Inferior parietal cortex (tissue), 1 donor: ENCODE measurements around the gene NPM3.

Experiments
- DNase-seq: peaks from one replicate; pipeline ENCODE4 v3.0.0-alpha.2; 2016; ENCODE audit errors: extremely low spot score

NPM3 gene

DNA sequence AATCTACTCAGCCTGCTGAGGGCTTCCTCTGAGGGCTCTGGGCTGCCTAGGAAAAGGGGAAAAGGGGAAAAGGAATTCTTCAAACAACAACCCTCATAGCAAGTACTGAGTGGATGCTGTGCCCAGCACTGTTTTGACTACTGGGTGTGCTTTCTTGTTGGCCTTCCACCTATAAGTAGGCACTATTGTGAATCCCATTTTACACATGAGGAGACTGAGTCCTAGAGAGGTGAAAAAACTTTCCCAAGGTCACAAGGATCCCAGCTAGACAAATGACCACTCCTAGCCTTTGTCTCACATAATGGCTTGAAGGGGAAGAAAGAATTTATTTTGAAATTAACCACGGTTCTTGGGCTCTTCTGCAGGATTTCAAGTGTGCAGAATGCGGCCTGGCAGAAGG lies 24.4 kb downstream of the NPM3 start:
- DNase-seq, result no peak

DNA sequence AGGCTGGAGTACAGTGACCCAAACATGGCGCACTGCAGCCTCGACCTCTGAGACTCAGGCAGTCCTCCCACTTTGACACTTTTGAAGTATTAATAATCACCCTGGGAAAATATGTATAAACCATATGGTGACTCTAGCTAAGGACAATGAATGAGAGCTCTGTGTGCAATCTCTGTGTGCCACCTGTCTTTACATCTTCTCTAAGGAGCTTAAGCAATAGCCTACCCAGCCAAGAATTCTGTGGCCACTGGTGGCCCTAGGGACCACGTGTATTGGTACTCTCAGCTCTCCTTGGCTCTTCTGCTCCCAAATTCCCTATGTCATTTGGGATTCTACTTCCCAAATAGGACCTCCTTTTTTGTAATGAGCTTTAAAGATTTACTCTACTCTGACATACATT lies 31.0 kb downstream of the NPM3 start:
- DNase-seq, result no peak

DNA sequence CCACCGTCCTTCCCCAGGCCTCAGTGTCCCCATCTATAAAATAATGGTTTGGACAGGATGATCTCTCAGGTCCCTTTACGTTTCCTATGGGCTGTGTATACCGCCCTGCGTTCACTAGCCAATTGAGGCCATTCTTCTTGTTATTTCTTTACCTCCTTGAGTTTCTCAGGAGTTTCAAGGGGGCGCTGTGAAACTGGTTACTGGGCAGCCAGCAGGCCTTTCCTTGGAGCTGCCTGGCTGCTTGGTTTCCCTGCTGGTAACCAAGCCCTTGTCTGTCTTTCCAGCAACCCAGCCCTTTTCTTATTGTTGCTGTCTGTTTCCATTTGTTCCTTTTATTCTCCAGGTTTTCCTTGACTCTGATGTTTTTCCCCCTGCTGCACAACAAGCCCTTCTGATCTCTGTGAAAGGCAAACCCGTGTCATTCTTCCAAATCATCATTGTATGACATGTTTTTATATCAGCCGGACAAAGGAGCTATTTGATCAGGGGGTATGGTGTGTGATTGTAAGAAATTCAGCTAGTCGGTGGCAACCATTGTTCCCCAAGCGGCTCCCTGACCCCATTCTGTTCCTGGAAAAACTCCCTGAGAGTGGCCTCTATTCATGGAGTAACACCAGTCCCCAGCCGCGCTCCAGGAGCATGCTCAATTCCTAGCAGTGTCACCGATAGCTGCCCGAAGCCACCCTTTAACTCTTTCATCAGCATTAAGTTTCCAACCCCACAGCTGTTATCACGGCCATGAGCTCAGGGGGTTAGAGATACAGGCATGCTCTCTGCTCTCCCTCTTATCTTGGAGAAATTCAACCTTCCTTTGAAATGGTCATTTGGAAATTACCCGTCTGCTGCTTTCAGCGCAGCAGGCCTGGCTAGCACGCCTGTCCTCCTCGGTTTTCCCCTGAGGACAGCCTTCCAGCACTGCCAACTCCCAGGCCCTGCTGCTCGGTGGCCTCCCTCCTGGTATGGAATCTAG lies 33.9 kb downstream of the NPM3 start:
- no peak for DNase-seq

DNA sequence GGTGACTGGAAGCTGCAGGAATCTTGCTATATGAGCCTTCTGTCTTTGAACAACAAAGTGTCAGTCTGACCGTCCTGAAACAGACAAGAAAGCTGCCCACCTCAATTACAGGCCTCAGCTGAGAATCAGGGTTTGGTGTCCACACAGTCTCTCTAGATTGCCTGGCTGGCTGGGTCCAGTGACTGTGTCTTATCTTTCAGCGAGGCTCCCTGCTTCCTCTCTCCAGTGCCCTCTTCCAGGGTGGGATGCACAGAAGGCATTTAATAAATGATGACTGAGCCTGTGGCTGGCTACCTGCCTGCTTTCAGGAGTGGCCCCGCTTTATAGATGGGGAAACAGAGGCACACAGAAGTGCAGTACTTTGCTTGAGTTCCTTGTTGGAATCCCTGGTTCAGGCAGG lies 34.8 kb downstream of the NPM3 start:
- DNase-seq, result no peak

DNA sequence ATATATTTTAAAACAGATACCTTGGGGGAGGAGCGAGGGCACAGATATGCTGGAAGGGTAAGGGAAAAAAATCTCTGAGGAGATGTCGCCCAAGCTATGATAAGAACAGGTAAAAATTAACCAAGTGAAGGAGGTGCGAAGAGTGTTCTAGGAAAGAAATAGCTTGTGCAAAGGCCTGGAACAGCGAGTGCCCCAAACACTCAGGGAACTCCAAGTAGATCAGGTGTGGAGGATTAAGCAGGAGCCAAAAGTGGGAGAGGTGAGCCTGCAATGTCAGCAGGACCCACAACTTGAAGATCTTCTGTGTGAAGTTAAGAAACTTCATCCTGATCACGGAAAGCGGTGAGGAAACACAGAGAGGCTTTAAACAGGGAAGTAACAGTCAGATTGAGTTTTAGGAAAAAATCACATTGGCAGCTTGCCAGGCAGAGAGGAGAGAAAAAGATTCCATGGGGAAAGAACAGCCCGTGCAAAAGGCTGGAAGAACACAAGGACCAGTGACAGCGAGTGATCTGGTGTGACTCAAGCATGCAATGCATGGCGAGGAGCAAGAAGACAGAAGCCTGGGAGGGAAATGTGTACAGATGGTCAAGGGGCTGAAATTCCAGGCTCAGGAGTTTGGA lies 38.1 kb downstream of the NPM3 start:
- no peak for DNase-seq

DNA sequence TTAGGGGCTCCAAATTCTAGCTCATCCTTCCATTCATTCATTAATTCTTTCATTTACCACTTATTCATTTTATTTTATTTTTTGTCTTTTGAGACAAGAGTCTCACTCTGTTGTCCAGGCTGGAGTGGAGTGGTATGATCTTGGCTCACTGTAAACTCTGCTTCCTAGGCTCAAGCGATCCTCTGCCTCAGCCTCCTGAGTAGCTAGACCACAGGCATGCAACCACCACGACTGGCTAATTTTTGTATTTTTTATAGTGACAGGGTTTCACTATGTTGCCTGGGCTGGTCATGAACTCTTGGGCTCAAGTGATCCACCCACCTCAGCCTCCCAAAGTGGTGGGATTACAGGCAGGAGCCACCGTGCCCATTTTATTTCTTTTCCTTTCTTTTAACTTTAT lies 39.0 kb downstream of the NPM3 start:
- no peak for DNase-seq

DNA sequence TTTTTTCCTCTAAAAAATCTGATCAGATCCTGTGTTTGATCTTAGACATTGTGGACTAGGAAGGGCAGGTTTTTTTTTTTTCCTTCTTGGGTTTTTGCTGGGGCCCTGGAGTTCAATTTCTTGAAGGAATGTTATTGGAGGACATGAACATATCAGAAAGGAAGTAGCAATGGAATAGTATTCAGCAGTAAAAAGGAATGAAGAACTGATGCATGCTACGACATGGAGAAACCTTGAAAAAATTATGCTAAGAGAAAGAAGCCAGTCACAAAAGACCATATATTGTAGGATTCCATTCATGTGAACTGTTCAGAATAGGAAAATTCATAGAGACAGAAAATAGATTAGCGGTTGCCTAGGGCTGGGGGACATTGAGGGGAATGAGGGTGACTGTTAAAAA lies 41.3 kb downstream of the NPM3 start:
- no peak for DNase-seq

DNA sequence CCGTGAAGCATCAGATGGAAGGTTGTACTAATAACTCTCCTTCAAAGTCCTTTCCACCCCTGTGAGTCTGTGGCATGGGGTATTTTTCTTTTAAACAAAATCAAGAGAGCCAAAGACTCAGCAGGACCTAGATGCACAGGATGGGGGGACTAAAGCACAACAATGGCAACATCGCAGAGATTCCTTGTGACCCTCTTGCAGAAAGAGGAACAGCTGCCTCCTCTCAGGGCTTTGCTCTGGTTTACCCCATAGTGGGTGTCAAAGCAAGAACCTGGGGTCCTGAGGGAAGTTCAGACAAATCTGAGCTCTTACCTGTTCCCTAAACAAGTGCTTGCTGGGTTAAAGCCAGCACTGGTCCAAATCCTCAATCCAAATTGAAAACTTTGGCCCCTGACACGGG lies 46.6 kb downstream of the NPM3 start:
- DNase-seq, result no peak

DNA sequence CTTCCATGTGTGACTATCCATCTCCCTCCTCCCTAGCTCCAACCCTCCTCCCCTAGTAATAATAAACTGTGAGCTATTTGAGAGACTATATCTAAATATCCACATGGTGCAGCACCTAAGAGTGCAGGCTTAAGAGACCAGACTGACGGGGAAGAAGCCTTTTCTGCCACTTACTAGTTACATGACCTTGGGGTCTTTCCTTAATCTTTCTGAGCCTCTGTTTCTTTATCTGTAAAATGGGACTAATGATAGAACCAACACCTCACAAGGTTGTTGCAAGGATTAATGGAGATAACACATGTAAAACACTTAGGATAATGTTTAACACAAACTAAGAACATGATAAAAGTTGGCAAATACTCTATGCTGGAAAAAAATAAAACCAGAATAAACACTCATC lies 51.1 kb downstream of the NPM3 start:
- no peak for DNase-seq
